IMR-90 (cell line): ENCODE results near the gene LMOD2. TPM values are rescaled to one million over a fixed set of nuclear protein-coding genes. Genes with fewer than 3 reads are reported as not detected.

Experiments
- ATAC-seq: fragments of 200-7000 bp; cut with Tn5 transposase; 2 replicates; pipeline ENCODE4 v1.9.1; 2020; ENCODE audit warnings: low read depth, mild to moderate bottlenecking, moderate library complexity
- BruUV-seq: library from RNA; stranded (reverse); fragments of 400-500 nt; replicated peaks from 2 replicates; lab custom pipeline; 2021; lab: Mats Ljungman, UMichigan
- CTCF ChIA-PET: fragments of 300-600 bp; formaldehyde crosslinking; extraction: SDS; loops from one replicate; lab custom pipeline; 2021; ENCODE audit warnings: antibody characterized with exemption; lab: Yijun Ruan, JAX
- POLR2A ChIA-PET: fragments of 300-600 bp; sonication (Branson Sonifier 250); formaldehyde crosslinking; loops from one replicate; lab custom pipeline; 2022; ENCODE audit warnings: antibody characterized with exemption; ENCODE audit not compliant: unreplicated experiment; lab: Charles Lee
- DNase-seq: peaks from one replicate; pipeline ENCODE4 v3.0.0; 2013
- H2AFZ ChIP-seq: replicated peaks from 2 replicates; pipeline ENCODE3; 2013; ENCODE audit warnings: low read length, mild to moderate bottlenecking; ENCODE audit not compliant: poor library complexity
- H2AK5ac ChIP-seq: 2 replicates; pipeline ENCODE4 v1.6.1; 2013; ENCODE audit warnings: low read depth, low read length, inconsistent platforms
- H2AK9ac ChIP-seq: replicated peaks from 2 replicates; pipeline ENCODE3; 2013; ENCODE audit warnings: mild to moderate bottlenecking, low read depth, low read length, moderate library complexity; ENCODE audit not compliant: poor library complexity
- H2BK120ac ChIP-seq: 2 replicates; pipeline ENCODE4 v1.6.1; 2013; ENCODE audit warnings: low read depth, low read length, inconsistent platforms
- H2BK15ac ChIP-seq: 3 replicates; pipeline ENCODE4 v1.6.1; 2013; ENCODE audit warnings: low read depth, low read length, inconsistent platforms
- H2BK20ac ChIP-seq: 2 replicates; pipeline ENCODE4 v1.6.1; 2013; ENCODE audit warnings: low read depth, mild to moderate bottlenecking, inconsistent platforms, low read length, moderate library complexity
- H2BK5ac ChIP-seq: 2 replicates; pipeline ENCODE4 v1.6.1; 2013; ENCODE audit warnings: mild to moderate bottlenecking, low read depth, low read length, inconsistent platforms; ENCODE audit not compliant: poor library complexity, severe bottlenecking
- H3K14ac ChIP-seq: replicated peaks from 2 replicates; pipeline ENCODE4 v1.6.1; 2013; ENCODE audit warnings: low read depth, low read length, inconsistent platforms
- H3K18ac ChIP-seq: 2 replicates; pipeline ENCODE4 v1.6.1; 2013; ENCODE audit warnings: low read depth, low read length, control low read depth
- H3K23ac ChIP-seq: 2 replicates; pipeline ENCODE4 v1.6.1; 2013; ENCODE audit warnings: low read depth, low read length, inconsistent platforms
- H3K27ac ChIP-seq: 2 replicates; pipeline ENCODE4 v1.5.1; 2013; ENCODE audit warnings: mild to moderate bottlenecking, control low read depth, low read length; ENCODE audit not compliant: insufficient read depth
- H3K27me3 ChIP-seq: 2 replicates; pipeline ENCODE4 v1.6.1; 2013; ENCODE audit warnings: low read length; ENCODE audit not compliant: control insufficient read depth, insufficient read depth
- H3K36me3 ChIP-seq: 2 replicates; pipeline ENCODE4 v1.6.1; 2013; ENCODE audit warnings: low read length, mixed read lengths; ENCODE audit not compliant: control insufficient read depth, insufficient read depth
- H3K4ac ChIP-seq: 2 replicates; pipeline ENCODE4 v1.6.1; 2013; ENCODE audit warnings: low read depth, low read length, inconsistent platforms
- H3K4me1 ChIP-seq: 2 replicates; pipeline ENCODE4 v1.6.1; 2013; ENCODE audit warnings: low read length, mixed read lengths; ENCODE audit not compliant: control insufficient read depth, insufficient read depth
- H3K4me2 ChIP-seq: 2 replicates; pipeline ENCODE4 v1.6.1; 2013; ENCODE audit warnings: low read depth, mild to moderate bottlenecking, control low read depth, low read length, moderate library complexity
- H3K4me3 ChIP-seq: 2 replicates; pipeline ENCODE4 v1.5.1; 2013; ENCODE audit warnings: low read depth, mild to moderate bottlenecking, control low read depth, low read length, moderate library complexity; ENCODE audit not compliant: insufficient read depth
- H3K56ac ChIP-seq: 2 replicates; pipeline ENCODE4 v1.6.1; 2013; ENCODE audit warnings: low read length, inconsistent platforms; ENCODE audit not compliant: insufficient read depth; ENCODE audit errors: extremely low read depth
- H3K79me1 ChIP-seq, 2 experiments: 2 replicates each; pipeline ENCODE4 v1.6.1; 2013; ENCODE audit warnings: low read length in 2 of 2, inconsistent platforms in 1 of 2, low read depth in 1 of 2
- H3K9ac ChIP-seq: 2 replicates; pipeline ENCODE4 v1.6.1; 2013; ENCODE audit warnings: low read depth, low read length, control low read depth
- H3K9me1 ChIP-seq: 2 replicates; pipeline ENCODE4 v1.6.1; 2013; ENCODE audit warnings: low read length, inconsistent platforms; ENCODE audit not compliant: insufficient read depth
- H3K9me3 ChIP-seq: 2 replicates; pipeline ENCODE4 v1.6.1; 2013; ENCODE audit warnings: low read length; ENCODE audit not compliant: control insufficient read depth, insufficient read depth
- H4K20me1 ChIP-seq: 2 replicates; pipeline ENCODE4 v1.6.1; 2013; ENCODE audit warnings: low read length, inconsistent platforms; ENCODE audit not compliant: insufficient read depth
- H4K5ac ChIP-seq: 2 replicates; pipeline ENCODE4 v1.6.1; 2013; ENCODE audit warnings: mild to moderate bottlenecking, low read depth, low read length, control low read depth
- H4K8ac ChIP-seq, 2 experiments: 2 replicates each; pipeline ENCODE4 v1.6.1; 2013; ENCODE audit warnings: low read depth in 2 of 2, low read length in 2 of 2, control low read depth in 1 of 2, inconsistent platforms in 1 of 2
- H4K91ac ChIP-seq: 2 replicates; pipeline ENCODE4 v1.6.1; 2013; ENCODE audit warnings: low read depth, low read length, inconsistent platforms; ENCODE audit not compliant: insufficient read depth
- MAFK ChIP-seq: IDR thresholded peaks from 2 replicates; pipeline ENCODE4 v1.6.1; 2012; ENCODE audit warnings: low read depth, low read length, improper control_type of control experiment
- MAZ ChIP-seq: IDR thresholded peaks from 2 replicates; pipeline ENCODE4 v1.6.1; 2012; ENCODE audit warnings: low read depth, mild to moderate bottlenecking, low read length, improper control_type of control experiment, moderate library complexity, borderline replicate concordance
- MXI1 ChIP-seq: IDR thresholded peaks from 2 replicates; pipeline ENCODE4 v1.6.1; 2012; ENCODE audit warnings: low read depth, mild to moderate bottlenecking, low read length, moderate library complexity, borderline replicate concordance
- NFE2L2 ChIP-seq: fragments of 150-350 bp; IDR thresholded peaks from 2 replicates; pipeline ENCODE4 v1.6.1; 2016; ENCODE audit warnings: low read depth, mild to moderate bottlenecking, low read length
- RCOR1 ChIP-seq: IDR thresholded peaks from 2 replicates; pipeline ENCODE4 v1.6.1; 2012; ENCODE audit warnings: mild to moderate bottlenecking, low read length, improper control_type of control experiment; ENCODE audit not compliant: insufficient replicate concordance
- RFX5 ChIP-seq: IDR thresholded peaks from 2 replicates; pipeline ENCODE4 v1.8.0; 2012; ENCODE audit warnings: low read depth, mild to moderate bottlenecking, low read length, moderate library complexity
- SMC3 ChIP-seq: fragments of 150-350 bp; IDR thresholded peaks from 2 replicates; pipeline ENCODE4 v1.6.1; 2016; ENCODE audit warnings: low read depth, mild to moderate bottlenecking, antibody characterized with exemption, low read length, moderate library complexity
- WGBS, 2 experiments: methylation state at CpG; one replicate each; pipeline versions ENCODE4 v1.1.5 to v1.1.7; 2013; ENCODE audit warnings: missing lambda C conversion rate in 2 of 2; ENCODE audit not compliant: insufficient read length in 1 of 2; ENCODE audit errors: extremely low coverage in 2 of 2; 5-methylcytosine and 5-hydroxymethylcytosine counted together
- dilution Hi-C: fragments of 300-500 bp; cut with HindIII; formaldehyde crosslinking; loops from one replicate; pipeline ENCODE4 v1.14.3; 2018; ENCODE audit warnings: low sequenced_read_pairs; ENCODE audit not compliant: unreplicated experiment
- in situ Hi-C: fragments of 300-500 bp; cut with MboI; formaldehyde crosslinking; loops from 3 replicates; pipeline ENCODE4 v1.14.3; 2019; ENCODE audit warnings: low sequenced_read_pairs, inconsistent platforms, mixed read lengths
- intact Hi-C: fragments of 100-400 bp; cut with micrococcal nuclease; formaldehyde crosslinking; loops from 2 replicates; pipeline ENCODE4 v1.10.0; 2022
- polyA plus RNA-seq, 3 experiments: library from polyadenylated mRNA; depleted of rRNA; stranded (reverse); fragments of >200 nt; gene quantifications; 2 replicates each; pipeline ENCODE4 v1.2.3, GENCODE V29; 2012; ENCODE audit warnings: low replicate concordance in 1 of 3
- total RNA-seq: library from RNA; depleted of rRNA; stranded (reverse); fragments of >200 nt; gene quantifications from 2 replicates; pipeline ENCODE4 v1.2.3, GENCODE V29; 2012

LMOD2 gene
- total and polyA plus RNA-seq, 2 of the 4 experiments (the other 2 are of a cell fraction) = not detected

DNA sequence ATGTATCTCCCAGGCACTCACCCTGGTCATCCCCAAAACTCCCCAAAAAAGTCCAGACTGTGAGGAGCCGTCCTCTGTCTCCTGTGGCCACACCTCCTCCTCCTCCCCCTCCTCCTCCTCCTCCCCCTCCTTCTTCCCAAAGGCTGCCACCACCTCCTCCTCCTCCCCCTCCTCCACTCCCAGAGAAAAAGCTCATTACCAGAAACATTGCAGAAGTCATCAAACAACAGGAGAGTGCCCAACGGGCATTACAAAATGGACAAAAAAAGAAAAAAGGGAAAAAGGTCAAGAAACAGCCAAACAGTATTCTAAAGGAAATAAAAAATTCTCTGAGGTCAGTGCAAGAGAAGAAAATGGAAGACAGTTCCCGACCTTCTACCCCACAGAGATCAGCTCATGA is 7.1 kb downstream of the LMOD2 start:
- H3K4me2 ChIP-seq = no peak overlapping the region
- CTCF ChIA-PET = no interaction called here
- H2BK5ac ChIP-seq = no peak overlapping the region

More for the DNA sequence above, 7.1 kb downstream of the LMOD2 start:
- WGBS, 2 experiments = no CpG with 5 or more reads among the region's 3 CpGs
- no peak overlapping the region for H3K27ac ChIP-seq
- H3K79me1 ChIP-seq = no peaks in the 10 kb centered on the region
- H3K9me1 ChIP-seq = no peaks in the 10 kb centered on the region
- H3K56ac ChIP-seq = no peak overlapping the region
- no peak overlapping the region for H3K14ac ChIP-seq
- peaks cover 4% of the 10 kb centered on the region for H3K27me3 ChIP-seq
- H2BK15ac ChIP-seq = no peak overlapping the region
- dilution Hi-C loops = no loop called here
- POLR2A ChIA-PET = no interaction called here
- no peak overlapping the region for H3K4me3 ChIP-seq
- BruUV-seq = no TSS peak
- H2BK20ac ChIP-seq = no peak overlapping the region
- in situ Hi-C loops = no loop called here
- no peaks in the 10 kb centered on the region for H3K9me3 ChIP-seq
- H3K9ac ChIP-seq = no peak overlapping the region
- H4K91ac ChIP-seq = no peak overlapping the region
- H3K4me1 ChIP-seq = no peaks in the 10 kb centered on the region
- H4K8ac ChIP-seq = no peak overlapping the region
- intact Hi-C loops = no loop called here
- H2AK5ac ChIP-seq = no peak overlapping the region
- H3K18ac ChIP-seq = no peak overlapping the region
- ATAC-seq (no peak), DNase-seq (no peak)
- no peak for TF ChIP-seq SMC3
- TF ChIP-seq RFX5 = no peak
- TF ChIP-seq MAFK = no peak
- TF ChIP-seq RCOR1 = no peak
- TF ChIP-seq NFE2L2 = no peak
- TF ChIP-seq MAZ = no peak
- no peak for TF ChIP-seq MXI1
- H2AFZ ChIP-seq = no peak overlapping the region
- no peak overlapping the region for H2AK9ac ChIP-seq
- no peak overlapping the region for H3K23ac ChIP-seq
- H4K20me1 ChIP-seq = no peaks in the 10 kb centered on the region
- H4K5ac ChIP-seq = no peak overlapping the region
- H3K36me3 ChIP-seq = no peaks in the 10 kb centered on the region
- H3K4ac ChIP-seq = no peak overlapping the region
- H2BK120ac ChIP-seq = no peak overlapping the region
